ENCODE measurements around the gene ANO7. TPM values are rescaled to one million over a fixed set of nuclear protein-coding genes. Genes with fewer than 3 reads are reported as not detected.

The ANO7 gene
- total and polyA plus RNA-seq, 2 of the 13 experiments (the other 11 are each of a cell fraction or from before 2014, with no cell fraction given) = 4.1 to 4.9 TPM

- TF ChIP-seq ZNF160 (CRISPR knock-in tag; IDR thresholded peaks at IDR 0.05) (0 out of 2 replicates have a peak, but pooled peaks have one; percentile 17), ZNF225 (CRISPR knock-in tag; IDR thresholded peaks at IDR 0.05) (no peak), PAX8 (CRISPR knock-in tag; IDR thresholded peaks at IDR 0.05; ENCODE audit: borderline replicate concordance) (no peak), HNRNPLL (IDR thresholded peaks at IDR 0.05; ENCODE audit: low read depth, low read length, poor library complexity, severe bottlenecking) (peak; percentile 44), GLI4 (CRISPR knock-in tag; IDR thresholded peaks at IDR 0.05; ENCODE audit: borderline replicate concordance) (no peak), KLF13 (CRISPR knock-in tag; IDR thresholded peaks at IDR 0.05) (no peak), ZNF460 (CRISPR knock-in tag; IDR thresholded peaks at IDR 0.05; ENCODE audit: borderline replicate concordance) (no peak), ZNF607 (CRISPR knock-in tag; IDR thresholded peaks at IDR 0.05; ENCODE audit: borderline replicate concordance) (no peak), THAP11 (CRISPR knock-in tag; IDR thresholded peaks at IDR 0.05) (peak; percentile 100), ZNF740 (CRISPR knock-in tag; IDR thresholded peaks at IDR 0.05) (no peak; the same call in 1 of the 2 replicates), AGO1 (IDR thresholded peaks at IDR 0.05; ENCODE audit: low read depth, low read length, poor library complexity, severe bottlenecking) (no peak), ZMYM4 (CRISPR knock-in tag; IDR thresholded peaks at IDR 0.05) (no peak)
- TF ChIP-seq, protein P1, sequence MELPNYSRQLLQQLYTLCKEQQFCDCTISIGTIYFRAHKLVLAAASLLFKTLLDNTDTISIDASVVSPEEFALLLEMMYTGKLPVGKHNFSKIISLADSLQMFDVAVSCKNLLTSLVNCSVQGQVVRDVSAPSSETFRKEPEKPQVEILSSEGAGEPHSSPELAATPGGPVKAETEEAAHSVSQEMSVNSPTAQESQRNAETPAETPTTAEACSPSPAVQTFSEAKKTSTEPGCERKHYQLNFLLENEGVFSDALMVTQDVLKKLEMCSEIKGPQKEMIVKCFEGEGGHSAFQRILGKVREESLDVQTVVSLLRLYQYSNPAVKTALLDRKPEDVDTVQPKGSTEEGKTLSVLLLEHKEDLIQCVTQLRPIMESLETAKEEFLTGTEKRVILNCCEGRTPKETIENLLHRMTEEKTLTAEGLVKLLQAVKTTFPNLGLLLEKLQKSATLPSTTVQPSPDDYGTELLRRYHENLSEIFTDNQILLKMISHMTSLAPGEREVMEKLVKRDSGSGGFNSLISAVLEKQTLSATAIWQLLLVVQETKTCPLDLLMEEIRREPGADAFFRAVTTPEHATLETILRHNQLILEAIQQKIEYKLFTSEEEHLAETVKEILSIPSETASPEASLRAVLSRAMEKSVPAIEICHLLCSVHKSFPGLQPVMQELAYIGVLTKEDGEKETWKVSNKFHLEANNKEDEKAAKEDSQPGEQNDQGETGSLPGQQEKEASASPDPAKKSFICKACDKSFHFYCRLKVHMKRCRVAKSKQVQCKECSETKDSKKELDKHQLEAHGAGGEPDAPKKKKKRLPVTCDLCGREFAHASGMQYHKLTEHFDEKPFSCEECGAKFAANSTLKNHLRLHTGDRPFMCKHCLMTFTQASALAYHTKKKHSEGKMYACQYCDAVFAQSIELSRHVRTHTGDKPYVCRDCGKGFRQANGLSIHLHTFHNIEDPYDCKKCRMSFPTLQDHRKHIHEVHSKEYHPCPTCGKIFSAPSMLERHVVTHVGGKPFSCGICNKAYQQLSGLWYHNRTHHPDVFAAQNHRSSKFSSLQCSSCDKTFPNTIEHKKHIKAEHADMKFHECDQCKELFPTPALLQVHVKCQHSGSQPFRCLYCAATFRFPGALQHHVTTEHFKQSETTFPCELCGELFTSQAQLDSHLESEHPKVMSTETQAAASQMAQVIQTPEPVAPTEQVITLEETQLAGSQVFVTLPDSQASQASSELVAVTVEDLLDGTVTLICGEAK (IDR thresholded peaks at IDR 0.05) = no peak
- TF ChIP-seq, protein P1 (CRISPR knock-in tag; IDR thresholded peaks at IDR 0.05) = no peak; the same call in 1 of the 2 replicates
- TF ChIP-seq, protein P2, sequence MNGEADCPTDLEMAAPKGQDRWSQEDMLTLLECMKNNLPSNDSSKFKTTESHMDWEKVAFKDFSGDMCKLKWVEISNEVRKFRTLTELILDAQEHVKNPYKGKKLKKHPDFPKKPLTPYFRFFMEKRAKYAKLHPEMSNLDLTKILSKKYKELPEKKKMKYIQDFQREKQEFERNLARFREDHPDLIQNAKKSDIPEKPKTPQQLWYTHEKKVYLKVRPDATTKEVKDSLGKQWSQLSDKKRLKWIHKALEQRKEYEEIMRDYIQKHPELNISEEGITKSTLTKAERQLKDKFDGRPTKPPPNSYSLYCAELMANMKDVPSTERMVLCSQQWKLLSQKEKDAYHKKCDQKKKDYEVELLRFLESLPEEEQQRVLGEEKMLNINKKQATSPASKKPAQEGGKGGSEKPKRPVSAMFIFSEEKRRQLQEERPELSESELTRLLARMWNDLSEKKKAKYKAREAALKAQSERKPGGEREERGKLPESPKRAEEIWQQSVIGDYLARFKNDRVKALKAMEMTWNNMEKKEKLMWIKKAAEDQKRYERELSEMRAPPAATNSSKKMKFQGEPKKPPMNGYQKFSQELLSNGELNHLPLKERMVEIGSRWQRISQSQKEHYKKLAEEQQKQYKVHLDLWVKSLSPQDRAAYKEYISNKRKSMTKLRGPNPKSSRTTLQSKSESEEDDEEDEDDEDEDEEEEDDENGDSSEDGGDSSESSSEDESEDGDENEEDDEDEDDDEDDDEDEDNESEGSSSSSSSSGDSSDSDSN (CRISPR knock-in tag; IDR thresholded peaks at IDR 0.05) = peak; percentile 71; the same call in 1 of the 2 replicates
- TF ChIP-seq, protein P3, sequence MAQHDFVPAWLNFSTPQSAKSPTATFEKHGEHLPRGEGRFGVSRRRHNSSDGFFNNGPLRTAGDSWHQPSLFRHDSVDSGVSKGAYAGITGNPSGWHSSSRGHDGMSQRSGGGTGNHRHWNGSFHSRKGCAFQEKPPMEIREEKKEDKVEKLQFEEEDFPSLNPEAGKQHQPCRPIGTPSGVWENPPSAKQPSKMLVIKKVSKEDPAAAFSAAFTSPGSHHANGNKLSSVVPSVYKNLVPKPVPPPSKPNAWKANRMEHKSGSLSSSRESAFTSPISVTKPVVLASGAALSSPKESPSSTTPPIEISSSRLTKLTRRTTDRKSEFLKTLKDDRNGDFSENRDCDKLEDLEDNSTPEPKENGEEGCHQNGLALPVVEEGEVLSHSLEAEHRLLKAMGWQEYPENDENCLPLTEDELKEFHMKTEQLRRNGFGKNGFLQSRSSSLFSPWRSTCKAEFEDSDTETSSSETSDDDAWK (CRISPR knock-in tag; IDR thresholded peaks at IDR 0.05) = no peak
These were observed 38.4 kb upstream of the ANO7 start, which contains the start of gene PPP1R7 (continued) for GRCh38 chr2:241149925-241150659.
